Fibroblast of lung (primary cell): ENCODE measurements around the gene RIN2. TPM values are rescaled to one million over a fixed set of nuclear protein-coding genes. Genes with fewer than 3 reads are reported as not detected.

Source experiments
- DNase-seq, 2 donors: peaks; one replicate each; pipeline versions ENCODE4 v3.0.0 to v3.0.0-alpha.2; 2010; ENCODE audit warnings: low read depth in 2 of 2
- H2AFZ ChIP-seq: 2 replicates; pipeline ENCODE4 v1.5.1; 2012; ENCODE audit warnings: low read length, control low read depth, inconsistent platforms
- H3K27ac ChIP-seq: 2 replicates; pipeline ENCODE4 v1.5.1; 2011; ENCODE audit warnings: low read length, control low read depth; ENCODE audit not compliant: insufficient read depth
- H3K27me3 ChIP-seq: 2 replicates; pipeline ENCODE4 v1.5.1; 2011; ENCODE audit warnings: mild to moderate bottlenecking, low read length; ENCODE audit not compliant: control insufficient read depth, insufficient read depth
- H3K36me3 ChIP-seq: 2 replicates; pipeline ENCODE4 v1.5.1; 2011; ENCODE audit warnings: low read length; ENCODE audit not compliant: control insufficient read depth, insufficient read depth
- H3K4me1 ChIP-seq: 2 replicates; pipeline ENCODE4 v1.5.1; 2011; ENCODE audit warnings: low read length; ENCODE audit not compliant: control insufficient read depth, insufficient read depth; ENCODE audit errors: extremely low read depth
- H3K4me2 ChIP-seq: 2 replicates; pipeline ENCODE4 v1.5.1; 2011; ENCODE audit warnings: low read length, control low read depth; ENCODE audit not compliant: insufficient read depth; ENCODE audit errors: extremely low read depth
- H3K4me3 ChIP-seq, 4 experiments: fragments of 200-600 bp in 1 of 4; sonication (generic) in 1 of 4; replicated peaks in 1 of 4; 2 replicates each; pipeline ENCODE4 v1.5.1; 2011 to 2016; ENCODE audit warnings: low read length in 4 of 4, low read depth in 3 of 4, mild to moderate bottlenecking in 3 of 4, control low read depth in 2 of 4, inconsistent platforms in 1 of 4, mixed read lengths in 1 of 4; ENCODE audit not compliant: insufficient read depth in 1 of 4; ENCODE audit errors: control extremely low read depth in 1 of 4
- H3K79me2 ChIP-seq: 2 replicates; pipeline ENCODE4 v1.5.1; 2012; ENCODE audit warnings: mild to moderate bottlenecking, low read length, inconsistent platforms; ENCODE audit not compliant: control insufficient read depth, insufficient read depth
- H3K9ac ChIP-seq: 2 replicates; pipeline ENCODE4 v1.5.1; 2011; ENCODE audit warnings: mild to moderate bottlenecking, low read length, control low read depth; ENCODE audit not compliant: insufficient read depth
- H3K9me3 ChIP-seq: 2 replicates; pipeline ENCODE4 v1.5.1; 2012; ENCODE audit warnings: low read depth, low read length; ENCODE audit not compliant: control insufficient read depth, insufficient read depth
- H4K20me1 ChIP-seq: 2 replicates; pipeline ENCODE4 v1.5.1; 2011; ENCODE audit warnings: low read length; ENCODE audit not compliant: control insufficient read depth, insufficient read depth; ENCODE audit errors: extremely low read depth
- EZH2 ChIP-seq: IDR thresholded peaks from 2 replicates; pipeline ENCODE4 v1.5.1; 2012; ENCODE audit warnings: low read length, control low read depth, mild to moderate bottlenecking; ENCODE audit errors: missing control alignments
- polyA plus RNA-seq, 2 donors: library from polyadenylated mRNA; depleted of rRNA in 1 of 2; stranded (reverse) in 1 of 2; unstranded in 1 of 2; fragments of >200 nt; gene quantifications; 2 replicates each; pipeline ENCODE4 v1.2.1, GENCODE V29; 2011 to 2012; ENCODE audit warnings: missing spikeins in 1 of 2
- total RNA-seq: library from RNA; depleted of rRNA; stranded (reverse); fragments of >200 nt; gene quantifications from 2 replicates; pipeline ENCODE4 v1.2.1, GENCODE V29; 2014
- TF ChIP-seq, protein P1 (sequence below), 2 donors: IDR thresholded peaks in 1 of 2; conservative IDR thresholded peaks in 1 of 2; 1 replicate in 1 of 2; 2 replicates in 1 of 2; pipeline ENCODE4 v1.5.1; 2011 to 2012; ENCODE audit warnings: low read length in 2 of 2, control low read depth in 1 of 2, inconsistent platforms in 1 of 2, low read depth in 1 of 2, mild to moderate bottlenecking in 1 of 2

RIN2 gene
- total and polyA plus RNA-seq, 2 donors (not counting 1 experiment from before 2014, with no cell fraction given), result 30.2 to 61.4 TPM

DNA sequence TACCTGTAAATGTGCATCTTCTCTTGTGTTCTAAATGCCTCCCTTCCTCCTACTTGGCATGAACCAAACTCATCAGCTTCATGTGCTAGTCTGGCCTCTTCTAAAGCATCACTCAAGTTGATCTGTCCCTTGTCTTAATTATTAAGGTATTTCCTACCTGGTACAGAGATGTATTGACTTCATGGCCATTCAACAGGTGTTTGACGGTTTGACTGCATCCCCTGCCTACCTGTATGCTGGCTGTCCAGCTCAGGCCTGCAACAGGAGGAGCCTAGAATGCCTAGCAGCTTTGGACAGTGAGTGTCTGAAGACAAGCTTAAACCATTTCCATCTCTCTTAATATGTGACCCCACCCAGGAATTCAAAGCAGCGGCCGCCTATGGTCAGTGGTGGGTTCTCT, 24.6 kb downstream of the RIN2 start:
- no peaks in the 10 kb centered on the region for H3K79me2 ChIP-seq
- no peak for TF ChIP-seq EZH2
- TF ChIP-seq, protein P1, sequence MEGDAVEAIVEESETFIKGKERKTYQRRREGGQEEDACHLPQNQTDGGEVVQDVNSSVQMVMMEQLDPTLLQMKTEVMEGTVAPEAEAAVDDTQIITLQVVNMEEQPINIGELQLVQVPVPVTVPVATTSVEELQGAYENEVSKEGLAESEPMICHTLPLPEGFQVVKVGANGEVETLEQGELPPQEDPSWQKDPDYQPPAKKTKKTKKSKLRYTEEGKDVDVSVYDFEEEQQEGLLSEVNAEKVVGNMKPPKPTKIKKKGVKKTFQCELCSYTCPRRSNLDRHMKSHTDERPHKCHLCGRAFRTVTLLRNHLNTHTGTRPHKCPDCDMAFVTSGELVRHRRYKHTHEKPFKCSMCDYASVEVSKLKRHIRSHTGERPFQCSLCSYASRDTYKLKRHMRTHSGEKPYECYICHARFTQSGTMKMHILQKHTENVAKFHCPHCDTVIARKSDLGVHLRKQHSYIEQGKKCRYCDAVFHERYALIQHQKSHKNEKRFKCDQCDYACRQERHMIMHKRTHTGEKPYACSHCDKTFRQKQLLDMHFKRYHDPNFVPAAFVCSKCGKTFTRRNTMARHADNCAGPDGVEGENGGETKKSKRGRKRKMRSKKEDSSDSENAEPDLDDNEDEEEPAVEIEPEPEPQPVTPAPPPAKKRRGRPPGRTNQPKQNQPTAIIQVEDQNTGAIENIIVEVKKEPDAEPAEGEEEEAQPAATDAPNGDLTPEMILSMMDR (conservative IDR thresholded peaks at IDR 0.05 in 1 of 2, IDR thresholded peaks at IDR 0.05 in 1 of 2; ENCODE audit: low read depth in 1 of 2, low read length in 2 of 2), result no peak
- H2AFZ ChIP-seq, result no peak overlapping the region
- H3K27ac ChIP-seq, result no peak overlapping the region
- no peak overlapping the region for H3K4me3 ChIP-seq
- no peaks in the 10 kb centered on the region for H3K36me3 ChIP-seq
- no peak for DNase-seq
- H3K9ac ChIP-seq, result no peak overlapping the region
- no peak overlapping the region for H3K4me2 ChIP-seq
- no peaks in the 10 kb centered on the region for H3K27me3 ChIP-seq
- H3K4me1 ChIP-seq, result peaks cover 24% of the 10 kb centered on the region
- no peaks in the 10 kb centered on the region for H3K9me3 ChIP-seq
- H4K20me1 ChIP-seq, result no peaks in the 10 kb centered on the region

DNA sequence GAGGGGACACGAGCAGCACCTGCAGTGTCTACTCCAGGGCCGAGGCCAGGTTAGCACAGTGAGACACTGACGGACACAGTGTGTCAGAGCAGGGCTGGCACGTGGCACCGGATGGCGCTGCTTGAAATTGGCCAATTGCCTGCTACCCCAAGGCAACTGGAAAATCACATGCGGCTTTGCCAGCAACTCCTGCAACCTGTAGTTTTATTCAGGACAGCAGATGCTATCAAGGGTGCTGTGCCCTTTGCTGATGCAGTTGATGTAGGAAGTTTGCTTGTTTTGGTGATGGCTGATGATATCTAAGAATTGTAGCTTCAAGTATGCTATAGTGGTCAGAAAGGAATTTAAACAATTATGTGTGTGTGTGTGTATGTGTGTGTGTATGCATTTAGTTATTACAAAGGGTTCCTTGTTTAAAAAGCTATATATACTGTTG, 25.9 kb downstream of the RIN2 start:
- no peak overlapping the region for H3K4me3 ChIP-seq
- H2AFZ ChIP-seq, result no peak overlapping the region
- no peaks in the 10 kb centered on the region for H4K20me1 ChIP-seq
- H3K36me3 ChIP-seq, result no peaks in the 10 kb centered on the region
- no peaks in the 10 kb centered on the region for H3K79me2 ChIP-seq
- peaks cover 20% of the 10 kb centered on the region for H3K4me1 ChIP-seq
- no peak overlapping the region for H3K9ac ChIP-seq
- peak overlapping the region; percentile 76 for H3K27ac ChIP-seq
- TF ChIP-seq, protein P1 (conservative IDR thresholded peaks at IDR 0.05 in 1 of 2, IDR thresholded peaks at IDR 0.05 in 1 of 2; ENCODE audit: low read depth in 1 of 2, low read length in 2 of 2), result no peak
- TF ChIP-seq EZH2, result no peak
- DNase-seq, result peak; percentile 59 to 88
- H3K9me3 ChIP-seq, result no peaks in the 10 kb centered on the region
- H3K4me2 ChIP-seq, result peak overlapping the region; percentile 2
- no peaks in the 10 kb centered on the region for H3K27me3 ChIP-seq

DNA sequence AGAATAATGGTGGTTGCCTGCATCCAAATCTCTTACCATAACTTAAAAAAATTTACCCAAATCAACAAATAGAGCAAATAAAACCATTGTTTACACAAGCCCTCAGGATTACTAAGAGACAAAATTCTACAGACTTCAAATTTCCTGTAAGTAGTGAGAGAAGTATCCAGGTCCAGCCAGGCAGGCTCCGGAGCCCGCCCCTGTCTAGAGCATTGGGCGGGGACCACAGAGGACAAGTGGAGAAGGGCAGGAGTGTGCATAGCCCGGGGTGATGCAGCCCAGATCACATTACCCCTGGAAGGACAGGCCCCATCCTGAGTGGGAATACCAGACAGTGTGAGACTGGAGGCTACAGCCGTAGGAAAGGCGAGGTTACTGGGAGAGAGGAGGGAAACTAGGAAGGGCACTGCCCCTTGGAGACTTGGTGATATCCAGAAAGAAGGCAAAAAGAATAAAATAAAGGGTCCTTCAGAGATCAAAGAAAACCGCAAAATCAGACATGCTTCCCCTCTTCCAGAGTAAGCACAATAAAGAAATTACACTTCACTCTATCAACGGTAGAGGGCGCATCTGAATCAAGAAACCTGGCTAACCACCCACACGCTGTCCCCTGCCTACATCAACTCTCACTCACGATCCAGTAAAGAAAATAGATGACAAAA, 26.6 kb downstream of the RIN2 start:
- no peaks in the 10 kb centered on the region for H3K9me3 ChIP-seq
- H3K79me2 ChIP-seq, result no peaks in the 10 kb centered on the region
- H3K27ac ChIP-seq, result peak overlapping the region; percentile 76
- no peaks in the 10 kb centered on the region for H3K36me3 ChIP-seq
- H3K4me2 ChIP-seq, result peak overlapping the region; percentile 60
- TF ChIP-seq, protein P1 (conservative IDR thresholded peaks at IDR 0.05 in 1 of 2, IDR thresholded peaks at IDR 0.05 in 1 of 2; ENCODE audit: low read depth in 1 of 2, low read length in 2 of 2), result peak; percentile 66 to 68
- no peak for TF ChIP-seq EZH2
- no peaks in the 10 kb centered on the region for H3K27me3 ChIP-seq
- H3K9ac ChIP-seq, result peak overlapping the region; percentile 20
- H2AFZ ChIP-seq, result peak overlapping the region; percentile 36
- H4K20me1 ChIP-seq, result no peaks in the 10 kb centered on the region
- DNase-seq, result peak; percentile 83 to 89
- peak overlapping the region in 2 of 4 experiments; percentile 9 to 10 for H3K4me3 ChIP-seq
- H3K4me1 ChIP-seq, result peaks cover 20% of the 10 kb centered on the region
